ENCODE data around the gene TRIM54. TPM values are rescaled to one million over a fixed set of nuclear protein-coding genes. Genes with fewer than 3 reads are reported as not detected.

Gene TRIM54
- total RNA-seq, 1 donor from 2014 or later, result not detected

GRCh38 chr2:27347641-27348040 is 65.4 kb downstream of the TRIM54 start:
- Histone ChIP-seq H3K4me2 (ENCODE audit: low read length) (no peak overlapping the region), H3K9ac (ENCODE audit: low read length) (no peak overlapping the region), H2AFZ (ENCODE audit: low read depth, low read length) (no peak overlapping the region), H4K20me1 (ENCODE audit: insufficient read depth, low read length) (peaks cover 55% of the 10 kb centered on the region), H3K79me2 (ENCODE audit: insufficient read depth, low read length) (peaks cover 91% of the 10 kb centered on the region), H3K4me3 (ENCODE audit: insufficient read depth, low read depth, low read length) (no peak overlapping the region), H3K27ac (ENCODE audit: low read depth, low read length) (no peak overlapping the region), H3K36me3 (ENCODE audit: insufficient read depth, low read length) (no peaks in the 10 kb centered on the region), H3K4me1 (ENCODE audit: insufficient read depth, low read length) (no peaks in the 10 kb centered on the region), H3K27me3 (ENCODE audit: insufficient read depth, low read length) (no peaks in the 10 kb centered on the region), H3K9me3 (ENCODE audit: insufficient read depth, low read depth, low read length) (no peaks in the 10 kb centered on the region)
- H3K9me3 Mint-ChIP-seq (ENCODE audit: unreplicated experiment), result no peaks in the 10 kb centered on the region
- no peak overlapping the region for H3K4me3 Mint-ChIP-seq (ENCODE audit: unreplicated experiment)
- H3K27ac Mint-ChIP-seq (ENCODE audit: unreplicated experiment), result no peak overlapping the region
- H3K27me3 Mint-ChIP-seq (ENCODE audit: low read depth, unreplicated experiment), result no peaks in the 10 kb centered on the region
- FAIRE-seq, result no peak
- H3K36me3 Mint-ChIP-seq (ENCODE audit: low read depth, unreplicated experiment), result no peaks in the 10 kb centered on the region
- TF ChIP-seq EZH2 (IDR thresholded peaks at IDR 0.05; ENCODE audit: insufficient read depth, low read length) (no peak), CTCF (IDR thresholded peaks at IDR 0.05; ENCODE audit: insufficient read depth, low read depth, low read length) (no peak)
- no peak for DNase-seq (ENCODE audit: low read depth)
- peaks cover 2% of the 10 kb centered on the region for H3K4me1 Mint-ChIP-seq (ENCODE audit: low read depth, unreplicated experiment)

GRCh38 chr2:27350106-27350693 is 68.0 kb downstream of the TRIM54 start:
- Histone ChIP-seq H3K4me3 (ENCODE audit: insufficient read depth, low read depth, low read length) (no peak overlapping the region), H3K9ac (ENCODE audit: low read length) (no peak overlapping the region), H2AFZ (ENCODE audit: low read depth, low read length) (no peak overlapping the region), H3K27ac (ENCODE audit: low read depth, low read length) (no peak overlapping the region), H3K36me3 (ENCODE audit: insufficient read depth, low read length) (no peaks in the 10 kb centered on the region), H3K79me2 (ENCODE audit: insufficient read depth, low read length) (peaks cover 94% of the 10 kb centered on the region), H3K4me1 (ENCODE audit: insufficient read depth, low read length) (no peaks in the 10 kb centered on the region), H3K9me3 (ENCODE audit: insufficient read depth, low read depth, low read length) (no peaks in the 10 kb centered on the region), H3K27me3 (ENCODE audit: insufficient read depth, low read length) (no peaks in the 10 kb centered on the region), H3K4me2 (ENCODE audit: low read length) (no peak overlapping the region), H4K20me1 (ENCODE audit: insufficient read depth, low read length) (peaks cover 42% of the 10 kb centered on the region)
- FAIRE-seq (no peak), DNase-seq (ENCODE audit: low read depth) (no peak)
- H3K27me3 Mint-ChIP-seq (ENCODE audit: low read depth, unreplicated experiment), result no peaks in the 10 kb centered on the region
- no peaks in the 10 kb centered on the region for H3K36me3 Mint-ChIP-seq (ENCODE audit: low read depth, unreplicated experiment)
- H3K4me1 Mint-ChIP-seq (ENCODE audit: low read depth, unreplicated experiment), result peaks cover 16% of the 10 kb centered on the region
- H3K4me3 Mint-ChIP-seq (ENCODE audit: unreplicated experiment), result no peak overlapping the region
- no peak overlapping the region for H3K27ac Mint-ChIP-seq (ENCODE audit: unreplicated experiment)
- TF ChIP-seq CTCF (IDR thresholded peaks at IDR 0.05; ENCODE audit: insufficient read depth, low read depth, low read length) (no peak), EZH2 (IDR thresholded peaks at IDR 0.05; ENCODE audit: insufficient read depth, low read length) (no peak)
- no peaks in the 10 kb centered on the region for H3K9me3 Mint-ChIP-seq (ENCODE audit: unreplicated experiment)

- no peak for DNase-seq (ENCODE audit: low read depth)
- FAIRE-seq, result no peak
Measured at GRCh38 chr2:27351802-27352598, 69.8 kb downstream of the TRIM54 start.

More at GRCh38 chr2:27351802-27352598, 69.8 kb downstream of the TRIM54 start:
- H3K79me2 ChIP-seq (ENCODE audit: insufficient read depth, low read length), result peaks cover 90% of the 10 kb centered on the region
- Mint-ChIP-seq H3K27ac (ENCODE audit: unreplicated experiment) (no peak overlapping the region), H3K9me3 (ENCODE audit: unreplicated experiment) (peaks cover 3% of the 10 kb centered on the region), H3K4me3 (ENCODE audit: unreplicated experiment) (no peak overlapping the region), H3K4me1 (ENCODE audit: low read depth, unreplicated experiment) (peaks cover 16% of the 10 kb centered on the region), H3K36me3 (ENCODE audit: low read depth, unreplicated experiment) (no peaks in the 10 kb centered on the region), H3K27me3 (ENCODE audit: low read depth, unreplicated experiment) (no peaks in the 10 kb centered on the region)
- no peak overlapping the region for H3K9ac ChIP-seq (ENCODE audit: low read length)
- no peaks in the 10 kb centered on the region for H3K27me3 ChIP-seq (ENCODE audit: insufficient read depth, low read length)
- no peak overlapping the region for H3K27ac ChIP-seq (ENCODE audit: low read depth, low read length)
- H3K4me1 ChIP-seq (ENCODE audit: insufficient read depth, low read length), result no peaks in the 10 kb centered on the region
- H3K9me3 ChIP-seq (ENCODE audit: insufficient read depth, low read depth, low read length), result no peaks in the 10 kb centered on the region
- H3K4me3 ChIP-seq (ENCODE audit: insufficient read depth, low read depth, low read length), result no peak overlapping the region
- H2AFZ ChIP-seq (ENCODE audit: low read depth, low read length), result no peak overlapping the region
- no peak overlapping the region for H3K4me2 ChIP-seq (ENCODE audit: low read length)
- no peak for TF ChIP-seq CTCF (IDR thresholded peaks at IDR 0.05; ENCODE audit: insufficient read depth, low read depth, low read length)
- TF ChIP-seq EZH2 (IDR thresholded peaks at IDR 0.05; ENCODE audit: insufficient read depth, low read length), result no peak
- peaks cover 31% of the 10 kb centered on the region for H4K20me1 ChIP-seq (ENCODE audit: insufficient read depth, low read length)
- H3K36me3 ChIP-seq (ENCODE audit: insufficient read depth, low read length), result no peaks in the 10 kb centered on the region

Measured in astrocyte (in vitro differentiated cells and primary cell).